Right cardiac atrium (tissue), 5 donors: ENCODE measurements around the gene SLC10A3. TPM values are rescaled to one million over a fixed set of nuclear protein-coding genes. Genes with fewer than 3 reads are reported as not detected.

Experiments
- ATAC-seq, 2 donors: fragments of 200-7000 bp; cut with Tn5 transposase; one replicate each; pipeline versions ENCODE4 v1.8.0 to v1.9.1; 2020; ENCODE audit warnings: moderate library complexity in 2 of 2, mild to moderate bottlenecking in 1 of 2
- DNase-seq, 3 donors: peaks; one replicate each; pipeline ENCODE4 v3.0.0-alpha.2; 2020
- H3K27ac ChIP-seq: one replicate; pipeline ENCODE4 v1.5.1; 2013; ENCODE audit warnings: mild to moderate bottlenecking, low read length, control low read depth, moderate library complexity
- H3K27me3 ChIP-seq: one replicate; pipeline ENCODE4 v1.6.1; 2013; ENCODE audit not compliant: control insufficient read depth, insufficient read depth
- H3K4me1 ChIP-seq: one replicate; pipeline ENCODE4 v1.6.1; 2013; ENCODE audit warnings: low read length; ENCODE audit not compliant: control insufficient read depth, insufficient read depth
- H3K4me3 ChIP-seq: one replicate; pipeline ENCODE4 v1.5.1; 2013; ENCODE audit warnings: low read length, control low read depth
- H3K9me3 ChIP-seq: one replicate; pipeline ENCODE4 v1.6.1; 2013; ENCODE audit warnings: low read length; ENCODE audit not compliant: control insufficient read depth
- WGBS: extraction: QIAGEN DNeasy Blood & Tissue Kit; methylation state at CpG from one replicate; pipeline ENCODE4 v1.1.7; 2013; 5-methylcytosine and 5-hydroxymethylcytosine counted together
- intact Hi-C, 4 donors: fragments of 100-400 bp; cut with DNase I; formaldehyde crosslinking; loops; one replicate each; pipeline versions ENCODE4 v1.11.0 to v1.14.0; 2022 to 2023
- long read RNA-seq, 4 donors: library from polyadenylated mRNA; unstranded; transcript quantifications; one replicate each; pipeline ENCODE4 v2.0.0, GENCODE V29; 2020 to 2021
- polyA plus RNA-seq: library from polyadenylated mRNA; stranded (reverse); fragments of 200-250 nt; gene quantifications from one replicate; pipeline ENCODE4 v1.2.3, GENCODE V29; 2013
- total RNA-seq, 4 donors: library from RNA; stranded (reverse); fragmentation: NEBNext Ultra II Directional; extraction: Animal tissue kit (Norgen Biotek cat#: 25700); gene quantifications; one replicate each; pipeline ENCODE4 v1.2.1, GENCODE V29; 2021
- donor health status: healthy with polysubstance abuse.
- donor health status: DM: no; HTN: yes; CAD: no.
- donor health status: DM: no; HTN: no; CAD: no.
- donor health status: DM: no; HTN: yes; CAD: no; lungs with severe emphysema.
- donor health status: DM: yes; HTN: yes; CAD: no.

Gene SLC10A3
- total RNA-seq (10 to 100 TPM; 14.4 to 18.9 (median 15.5) TPM), polyA plus RNA-seq (17.3 TPM)
- long read RNA-seq, donor 1, transcript SLC10A3-201 (2 exons, 2,161 nt): major isoform, 100 of 125 reads
- long read RNA-seq, donor 1, partial matches to known transcripts: 8 of 125 reads
- long read RNA-seq, donor 1, other reads (novel, unspliced or antisense): 14 of 125 reads
- long read RNA-seq, donor 2, transcript SLC10A3-201 (2 exons, 2,161 nt): major isoform, 37 of 43 reads
- long read RNA-seq, donor 2, partial matches to known transcripts: 3 of 43 reads
- long read RNA-seq, donor 2, other reads (novel, unspliced or antisense): 3 of 43 reads
- long read RNA-seq, donor 3, transcript SLC10A3-204 (3 exons, 1,862 nt): minor isoform, 13 of 99 reads
- long read RNA-seq, donor 3, transcript SLC10A3-201 (2 exons, 2,161 nt): major isoform, 56 of 99 reads
- long read RNA-seq, donor 3, partial matches to known transcripts: 7 of 99 reads
- long read RNA-seq, donor 3, other reads (novel, unspliced or antisense): 22 of 99 reads
- long read RNA-seq, donor 4, transcript SLC10A3-201 (2 exons, 2,161 nt): major isoform, 46 of 58 reads
- long read RNA-seq, donor 4, partial matches to known transcripts: 7 of 58 reads
- long read RNA-seq, donor 4, other reads (novel, unspliced or antisense): 5 of 58 reads

GRCh38 chrX:154490414-154491083 lies at the start of gene SLC10A3:
SLC10A3 (minus strand) TSS chrX:154490629; CDS start chrX:154488940, 1,689 bp downstream.
- Histone ChIP-seq H3K27ac (peak within 1 kb of the TSS; percentile 83), H3K4me1 (peaks cover 6% of the 10 kb centered on the region), H3K4me3 (peak within 1 kb of the TSS; percentile 81), H3K27me3 (no peaks in the 10 kb centered on the region), H3K9me3 (no peaks in the 10 kb centered on the region)
- peak; percentile 91 to 95 for ATAC-seq
- WGBS: 1% methylated on average over 65 of the region's 71 CpGs
- intact Hi-C loops: no loop called here
- peak; percentile 94 to 97 (median 96) for DNase-seq

- Histone ChIP-seq H3K27me3 (no peaks in the 10 kb centered on the region), H3K4me3 (no peak overlapping the region), H3K9me3 (no peaks in the 10 kb centered on the region), H3K4me1 (peaks cover 13% of the 10 kb centered on the region), H3K27ac (no peak overlapping the region)
- WGBS: 75% methylated on average over 8 of the region's 8 CpGs
- DNase-seq (no peak), ATAC-seq (no peak)
- intact Hi-C loops: no loop called here
Measured at GRCh38 chrX:154539077-154539476, 48.6 kb upstream of the SLC10A3 start.

- no peaks in the 10 kb centered on the region for H3K27me3 ChIP-seq
- no peak overlapping the region for H3K4me3 ChIP-seq
- no peaks in the 10 kb centered on the region for H3K4me1 ChIP-seq
- no peaks in the 10 kb centered on the region for H3K9me3 ChIP-seq
- H3K27ac ChIP-seq: no peak overlapping the region
- intact Hi-C loops: no loop called here
- DNase-seq (no peak), ATAC-seq (no peak)
- 91% methylated on average over 9 of the region's 9 CpGs for WGBS
Measured at GRCh38 chrX:154535892-154536291, 45.5 kb upstream of the SLC10A3 start.

GRCh38 chrX:154534526-154535322 lies 44.3 kb upstream of the SLC10A3 start:
- Histone ChIP-seq H3K4me1 (no peaks in the 10 kb centered on the region), H3K27ac (peak overlapping the region; percentile 37), H3K4me3 (no peak overlapping the region), H3K27me3 (no peaks in the 10 kb centered on the region), H3K9me3 (no peaks in the 10 kb centered on the region)
- intact Hi-C loops: no loop called here
- 20% methylated on average over 34 of the region's 34 CpGs for WGBS
- ATAC-seq (peak; percentile 86 to 88), DNase-seq (peak; percentile 91 to 96 (median 95))

GRCh38 chrX:154532690-154533089 lies 42.3 kb upstream of the SLC10A3 start:
- ATAC-seq: no peak
- H3K4me3 ChIP-seq: no peak overlapping the region
- no peak for DNase-seq
- intact Hi-C loops: no loop called here
- H3K9me3 ChIP-seq: no peaks in the 10 kb centered on the region
- 93% methylated on average over 23 of the region's 23 CpGs for WGBS
- H3K27ac ChIP-seq: no peak overlapping the region
- H3K27me3 ChIP-seq: no peaks in the 10 kb centered on the region
- no peaks in the 10 kb centered on the region for H3K4me1 ChIP-seq

GRCh38 chrX:154531626-154532025 lies 41.2 kb upstream of the SLC10A3 start:
- DNase-seq: peak in 1 of 3 donors; percentile 57
- Histone ChIP-seq H3K27me3 (no peaks in the 10 kb centered on the region), H3K27ac (no peak overlapping the region), H3K4me3 (no peak overlapping the region), H3K4me1 (peaks cover 2% of the 10 kb centered on the region), H3K9me3 (no peaks in the 10 kb centered on the region)
- intact Hi-C loops: no loop called here
- ATAC-seq: peak in 1 of 2 donors; percentile 9
- WGBS: 61% methylated on average over 16 of the region's 16 CpGs

- WGBS: 91% methylated on average over 11 of the region's 11 CpGs
Measured at GRCh38 chrX:154530286-154530685, 39.9 kb upstream of the SLC10A3 start.

GRCh38 chrX:154529206-154529612 lies 38.8 kb upstream of the SLC10A3 start:
- no peak for DNase-seq
- intact Hi-C loops: no loop called here

More at GRCh38 chrX:154530286-154530685, 39.9 kb upstream of the SLC10A3 start:
- DNase-seq (peak in 1 of 3 donors; percentile 54), ATAC-seq (no peak)
- no peak overlapping the region for H3K27ac ChIP-seq
- no peaks in the 10 kb centered on the region for H3K27me3 ChIP-seq
- H3K4me3 ChIP-seq: no peak overlapping the region
- peaks cover 2% of the 10 kb centered on the region for H3K4me1 ChIP-seq
- intact Hi-C loops: no loop called here
- H3K9me3 ChIP-seq: no peaks in the 10 kb centered on the region

GRCh38 chrX:154526901-154527675 lies 36.7 kb upstream of the SLC10A3 start:
- Histone ChIP-seq H3K9me3 (no peaks in the 10 kb centered on the region), H3K27ac (peak overlapping the region; percentile 96), H3K4me1 (peaks cover 2% of the 10 kb centered on the region), H3K4me3 (peak overlapping the region; percentile 43), H3K27me3 (no peaks in the 10 kb centered on the region)
- 4% methylated on average over 15 of the region's 15 CpGs for WGBS
- ATAC-seq: peak; percentile 84 to 88
- intact Hi-C loops: no loop called here
- DNase-seq: peak; percentile 80 to 93 (median 92)

More at GRCh38 chrX:154529206-154529612, 38.8 kb upstream of the SLC10A3 start:
- H3K4me3 ChIP-seq: no peak overlapping the region
- peaks cover 2% of the 10 kb centered on the region for H3K4me1 ChIP-seq
- no peaks in the 10 kb centered on the region for H3K27me3 ChIP-seq
- H3K9me3 ChIP-seq: no peaks in the 10 kb centered on the region
- ATAC-seq: no peak
- H3K27ac ChIP-seq: no peak overlapping the region
- WGBS: 86% methylated on average over 6 of the region's 6 CpGs
